ENCODE measurements around the gene SEMA6D. TPM values are rescaled to one million over a fixed set of nuclear protein-coding genes. Genes with fewer than 3 reads are reported as not detected.

SEMA6D gene
- polyA plus RNA-seq, 1 of the 3 experiments (the other 2 are of a cell fraction) = 0.30 TPM

- Histone ChIP-seq H3K27ac (ENCODE audit: low read depth in 2 of 2, low read length in 1 of 2) (no peak overlapping the region), H3K36me3 (replicated peaks in 1 of 2; ENCODE audit: control insufficient read depth in 1 of 2, insufficient read depth in 2 of 2, low read length in 1 of 2) (no peaks in the 10 kb centered on the region), H3K27me3 (ENCODE audit: insufficient read depth) (peaks cover 16% of the 10 kb centered on the region; the same call in 1 of the 2 replicates), H4K20me1 (ENCODE audit: insufficient read depth) (no peaks in the 10 kb centered on the region), H3K4me3 (ENCODE audit: low read depth in 2 of 2, low read length in 1 of 2) (no peak overlapping the region), H3K4me2 (no peak overlapping the region), H3K9me3 (no peaks in the 10 kb centered on the region), H3K79me2 (ENCODE audit: insufficient read depth) (no peaks in the 10 kb centered on the region), H3K4me1 (ENCODE audit: control insufficient read depth in 1 of 2, insufficient read depth in 2 of 2, low read depth in 1 of 2, low read length in 1 of 2) (peaks cover 0 to 11% of the 10 kb centered on the region in 2 experiments; a peak in 1 of 4 replicates), H2AFZ (ENCODE audit: low read depth) (no peak overlapping the region), H3K9ac (no peak overlapping the region), H3F3A (replicated peaks; ENCODE audit: insufficient read depth) (no peaks in the 10 kb centered on the region), H3K9me2 (no peaks in the 10 kb centered on the region)
- 70% methylated on average over 4 of the region's 4 CpGs for WGBS (ENCODE audit: low lambda C conversion rate)
- POLR2A ChIA-PET = no interaction called here
- no peak for TF ChIP-seq FOXJ3 (CRISPR knock-in tag; IDR thresholded peaks at IDR 0.05)
- no peak for TF ChIP-seq FOXM1 (IDR thresholded peaks at IDR 0.05; ENCODE audit: low read depth)
- no peak for TF ChIP-seq EZH2phosphoT487 (IDR thresholded peaks at IDR 0.05; ENCODE audit: borderline replicate concordance, low read depth)
- no peak for TF ChIP-seq CHD2 (IDR thresholded peaks at IDR 0.05; ENCODE audit: low read length, partially characterized antibody)
- no peak for TF ChIP-seq GABPA (IDR thresholded peaks at IDR 0.05; ENCODE audit: low read depth)
- TF ChIP-seq, protein P1, sequence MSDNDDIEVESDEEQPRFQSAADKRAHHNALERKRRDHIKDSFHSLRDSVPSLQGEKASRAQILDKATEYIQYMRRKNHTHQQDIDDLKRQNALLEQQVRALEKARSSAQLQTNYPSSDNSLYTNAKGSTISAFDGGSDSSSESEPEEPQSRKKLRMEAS (IDR thresholded peaks at IDR 0.05; ENCODE audit: low read depth) = no peak
- no peak for TF ChIP-seq NFIC (IDR thresholded peaks at IDR 0.05; ENCODE audit: borderline replicate concordance)
- TF ChIP-seq JUND (IDR thresholded peaks at IDR 0.05) = no peak
- no peak for TF ChIP-seq SMC3 (IDR thresholded peaks at IDR 0.05; ENCODE audit: low read depth, low read length)
- TF ChIP-seq EP300 (IDR thresholded peaks at IDR 0.05; ENCODE audit: borderline replicate concordance in 1 of 2, low read depth in 1 of 2, low read length in 1 of 2) = no peak
- no peak for TF ChIP-seq USF2 (IDR thresholded peaks at IDR 0.05; ENCODE audit: borderline replicate concordance, low read depth, low read length)
- no peak for TF ChIP-seq REST (IDR thresholded peaks at IDR 0.05; ENCODE audit: low read depth, low read length)
- TF ChIP-seq RXRA (IDR thresholded peaks at IDR 0.05; ENCODE audit: borderline replicate concordance, low read depth) = no peak
- TF ChIP-seq TEAD4 (IDR thresholded peaks at IDR 0.05; ENCODE audit: borderline replicate concordance, insufficient read depth) = no peak
- TF ChIP-seq USF1 (IDR thresholded peaks at IDR 0.05; ENCODE audit: borderline replicate concordance, low read depth) = no peak
- TF ChIP-seq MXI1 (IDR thresholded peaks at IDR 0.05; ENCODE audit: low read depth, low read length) = no peak
- TF ChIP-seq, protein P2, sequence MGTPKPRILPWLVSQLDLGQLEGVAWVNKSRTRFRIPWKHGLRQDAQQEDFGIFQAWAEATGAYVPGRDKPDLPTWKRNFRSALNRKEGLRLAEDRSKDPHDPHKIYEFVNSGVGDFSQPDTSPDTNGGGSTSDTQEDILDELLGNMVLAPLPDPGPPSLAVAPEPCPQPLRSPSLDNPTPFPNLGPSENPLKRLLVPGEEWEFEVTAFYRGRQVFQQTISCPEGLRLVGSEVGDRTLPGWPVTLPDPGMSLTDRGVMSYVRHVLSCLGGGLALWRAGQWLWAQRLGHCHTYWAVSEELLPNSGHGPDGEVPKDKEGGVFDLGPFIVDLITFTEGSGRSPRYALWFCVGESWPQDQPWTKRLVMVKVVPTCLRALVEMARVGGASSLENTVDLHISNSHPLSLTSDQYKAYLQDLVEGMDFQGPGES (IDR thresholded peaks at IDR 0.05; ENCODE audit: low read depth, low read length) = no peak
- no peak for TF ChIP-seq RAD21 (IDR thresholded peaks at IDR 0.05; ENCODE audit: low read length)
- TF ChIP-seq TAF1 (IDR thresholded peaks at IDR 0.05; ENCODE audit: borderline replicate concordance, low read depth, low read length) = no peak
- TF ChIP-seq RFX5 (IDR thresholded peaks at IDR 0.05; ENCODE audit: low read length) = no peak
- CTCF ChIA-PET = interaction anchor here (2.4 to 3.4 kb wide), 3 partner anchors 9 to 263 kb away, joined by 10 to 17 read pairs (median 11); partner anchors contain the start of gene SEMA6D
- DNase-seq = no peak
These were observed 7.7 kb downstream of the SEMA6D start for GRCh38 chr15:47725051-47725450.

Measured in SK-N-SH (cell line).